ENCODE measurements around the gene MS4A5.
"Not testable (repeated sequence)": the region's sequence is repeated elsewhere in the genome, so short reads cannot be mapped to it uniquely, and the experiment has no call there.

The MS4A5 gene

DNA sequence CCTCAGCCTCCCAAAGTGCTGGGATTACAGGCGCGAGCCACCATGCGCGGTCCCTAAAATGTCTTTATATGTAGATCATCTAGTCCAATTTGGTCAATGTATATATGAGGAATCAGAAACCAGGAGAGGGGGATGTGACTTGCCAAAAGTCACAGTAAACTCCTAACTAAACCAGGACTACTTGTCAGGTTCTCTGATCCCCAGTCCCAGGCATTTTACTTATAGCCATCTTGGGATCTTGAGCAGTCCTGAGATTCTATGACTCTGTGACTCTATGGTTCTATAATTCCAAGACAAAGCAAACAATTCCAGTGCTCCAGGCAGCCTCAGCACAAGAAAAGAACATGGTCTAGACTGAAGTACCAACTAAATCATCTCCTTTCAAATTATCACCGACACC lies at the start of gene MS4A5:
Gene MS4A5 (plus strand): TSS at position 301 of the 400 bp plus-strand sequence. CDS start 103 bp downstream, outside the sequence.
- no peak for DNase-seq

GRCh38 chr11:60389279-60389910 lies 40.0 kb upstream of the MS4A5 start:
- DNase-seq, result no peak

DNA sequence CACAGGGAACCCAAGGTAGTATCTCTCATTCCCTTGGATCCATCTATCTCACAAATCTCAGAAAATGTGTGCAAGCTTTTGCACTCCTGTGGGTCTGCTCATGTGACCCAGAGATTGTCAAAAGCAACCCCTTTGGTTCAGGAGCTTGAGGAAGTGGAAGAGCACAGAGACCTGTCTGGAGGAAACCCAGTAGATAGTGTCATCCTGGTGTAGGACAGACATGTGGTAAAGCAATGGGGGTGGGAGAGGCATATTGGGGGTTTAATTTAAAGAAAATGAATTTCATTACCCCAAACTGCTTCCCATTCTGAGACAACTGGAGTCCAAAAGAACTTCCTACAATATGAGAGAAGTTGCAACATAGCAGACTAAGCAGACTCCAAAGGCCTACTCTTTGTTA lies 39.0 kb upstream of the MS4A5 start:
- DNase-seq, result no peak

DNA sequence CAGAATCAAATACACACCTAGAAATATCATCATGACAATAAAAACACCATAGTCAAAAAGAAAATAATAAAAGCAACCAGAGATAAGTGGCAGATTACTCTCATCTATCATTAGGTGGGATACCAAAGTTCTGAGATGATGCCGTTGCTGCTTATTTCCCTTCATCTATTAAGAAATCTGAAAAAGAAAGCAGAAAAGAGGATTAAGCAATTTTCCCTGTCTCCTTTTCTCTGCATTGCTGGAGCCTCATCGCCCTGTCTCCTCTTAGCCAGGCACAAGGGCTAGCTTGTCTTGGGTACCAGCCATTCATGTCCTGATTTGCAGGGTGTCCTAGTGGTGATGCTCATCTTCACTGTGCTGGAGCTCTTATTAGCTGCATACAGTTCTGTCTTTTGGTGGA lies 37.0 kb upstream of the MS4A5 start:
- DNase-seq, result no peak

- no peak for DNase-seq
Measured at GRCh38 chr11:60393016-60393415, 36.4 kb upstream of the MS4A5 start.

DNA sequence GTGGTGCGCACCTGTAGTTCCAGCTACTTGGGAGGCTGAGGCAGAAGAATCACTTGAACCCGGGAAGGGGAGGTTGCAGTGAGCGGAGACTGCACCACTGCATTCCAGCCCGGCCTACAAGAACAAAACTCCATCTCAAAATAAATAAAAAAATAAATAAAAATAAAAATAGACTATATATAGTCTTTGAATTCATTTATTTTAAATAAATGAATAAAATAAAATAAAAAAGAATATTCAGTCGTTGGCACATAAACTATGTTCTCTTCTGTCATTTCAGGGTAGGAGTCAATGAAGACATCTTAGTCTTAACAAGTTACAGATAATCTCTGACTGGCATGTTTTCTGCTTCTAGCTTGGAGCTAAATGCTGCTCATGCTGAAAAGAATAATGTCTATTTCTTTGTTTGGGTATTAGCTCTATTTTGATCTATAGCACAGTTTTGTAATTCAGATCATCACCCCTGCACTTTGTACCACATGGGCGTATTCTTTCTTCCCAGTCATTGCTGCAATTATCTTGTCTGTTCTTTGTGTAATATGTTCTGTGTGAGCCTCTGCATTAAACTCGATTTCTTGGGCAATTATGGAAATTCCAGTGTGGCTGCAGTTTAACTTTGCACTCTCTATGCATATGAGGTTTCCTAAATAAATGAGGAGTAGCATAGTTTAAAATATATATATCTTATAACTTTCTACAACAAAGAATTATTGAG lies 34.5 kb upstream of the MS4A5 start:
- no peak for DNase-seq

DNA sequence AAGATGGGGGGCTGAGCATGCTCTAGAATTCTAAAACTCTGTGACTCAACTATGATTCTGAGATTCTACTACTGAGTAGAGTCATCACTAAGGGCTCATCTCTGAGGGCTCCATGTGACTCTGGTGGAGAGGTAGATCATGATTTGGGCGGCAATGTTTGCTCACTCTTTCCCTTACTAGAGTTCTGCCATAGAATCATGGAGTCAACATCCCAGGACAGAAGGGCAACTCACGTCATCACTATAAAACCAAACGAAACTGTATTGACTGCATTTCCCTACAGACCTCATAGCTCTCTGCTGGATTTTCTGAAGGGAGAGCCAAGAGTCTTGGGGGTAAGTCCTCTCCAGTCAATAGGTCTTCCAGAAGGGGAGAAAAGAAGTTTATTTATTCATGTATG lies 33.0 kb upstream of the MS4A5 start, which contains the start of gene MS4A14:
Gene MS4A14 (plus strand): TSS at position 78 of the 400 bp plus-strand sequence. CDS start 120 bp downstream, at position 198.
- no peak for DNase-seq

- DNase-seq, result no peak
Measured at GRCh38 chr11:60396799-60397198, 32.6 kb upstream of the MS4A5 start.

DNA sequence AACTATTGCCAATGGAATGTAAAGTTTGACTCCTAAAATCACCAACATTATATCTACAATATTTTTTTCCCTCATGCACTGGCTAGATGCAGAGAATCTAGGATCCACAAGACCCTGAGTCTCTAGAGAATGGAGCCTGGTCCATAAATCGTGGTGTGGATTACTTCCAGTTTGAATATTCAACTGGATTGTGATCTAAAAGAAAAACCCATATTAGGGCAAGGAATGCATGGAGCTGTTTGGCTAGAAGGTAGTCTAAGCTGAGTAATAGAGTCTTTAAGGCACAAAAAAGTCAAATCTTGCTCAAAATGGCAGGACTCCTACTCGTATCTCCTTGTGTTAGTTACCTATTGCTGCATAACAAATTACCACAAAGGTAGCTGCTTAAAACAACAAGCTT lies 9.4 kb upstream of the MS4A5 start:
- no peak for DNase-seq

DNA sequence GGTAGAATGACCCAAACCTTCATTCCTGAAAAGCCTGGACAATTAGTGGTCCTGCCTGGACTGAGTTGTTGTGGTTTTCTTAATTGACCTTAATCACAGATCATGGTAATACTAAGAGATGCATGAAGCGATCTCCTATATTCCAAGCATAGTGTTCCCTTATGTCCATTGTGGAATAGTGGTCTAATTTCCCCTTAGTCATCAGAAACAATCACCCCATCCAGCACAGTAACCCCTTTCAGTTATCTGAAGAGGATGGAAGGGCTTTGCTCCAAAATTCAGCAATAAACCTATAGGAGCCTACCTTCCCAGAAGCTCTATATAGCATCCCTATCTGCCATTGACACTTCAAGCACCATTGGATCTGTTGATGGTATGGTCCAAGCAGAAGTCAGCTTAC lies 6.8 kb upstream of the MS4A5 start:
- no peak for DNase-seq

GRCh38 chr11:60428517-60428916 lies 855 bp upstream of the MS4A5 start:
- no peak for DNase-seq

- DNase-seq, result no peak
Measured at GRCh38 chr11:60431251-60431650, 1.9 kb downstream of the MS4A5 start.

- DNase-seq, result no peak
Measured at GRCh38 chr11:60433401-60433800, 4.0 kb downstream of the MS4A5 start.

DNA sequence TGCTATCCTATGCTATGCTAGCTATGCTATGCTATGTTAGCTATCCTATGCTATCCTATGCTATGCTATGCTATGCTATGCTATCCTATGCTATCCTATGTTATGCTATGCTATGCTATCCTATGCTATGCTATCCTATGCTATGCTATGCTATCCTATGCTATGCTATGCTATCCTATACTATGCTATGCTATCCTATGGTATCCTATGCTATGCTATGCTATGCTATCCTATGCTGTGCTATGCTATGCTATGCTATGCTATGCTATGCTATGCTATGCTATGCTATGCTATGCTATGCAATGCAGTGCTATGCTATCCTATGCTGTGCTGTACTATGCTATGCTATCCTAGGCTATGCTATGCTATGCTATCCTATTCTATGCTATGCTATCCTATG lies 17.7 kb downstream of the MS4A5 start:
- DNase-seq, result no peak

GRCh38 chr11:60447846-60448245 lies 18.5 kb downstream of the MS4A5 start:
- DNase-seq, result no peak

DNA sequence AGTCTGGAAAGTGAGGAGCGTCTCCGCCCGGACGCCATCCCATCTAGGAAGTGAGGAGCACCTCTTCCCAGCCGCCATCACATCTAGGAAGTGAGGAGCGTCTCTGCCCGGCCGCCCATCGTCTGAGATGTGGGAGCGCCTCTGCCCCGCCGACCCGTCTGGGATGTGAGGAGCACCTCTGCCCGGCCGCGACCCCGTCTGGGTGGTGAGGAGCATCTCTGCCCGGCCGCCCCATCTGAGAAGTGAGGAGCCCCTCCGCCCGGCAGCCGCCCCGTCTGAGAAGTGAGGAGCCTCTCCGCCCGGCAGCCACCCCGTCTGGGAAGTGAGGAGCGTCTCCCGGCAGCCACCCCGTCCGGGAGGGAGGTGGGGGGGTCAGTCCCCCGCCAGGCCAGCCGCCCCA lies 21.8 kb downstream of the MS4A5 start:
- DNase-seq, result not testable (repeated sequence)

DNA sequence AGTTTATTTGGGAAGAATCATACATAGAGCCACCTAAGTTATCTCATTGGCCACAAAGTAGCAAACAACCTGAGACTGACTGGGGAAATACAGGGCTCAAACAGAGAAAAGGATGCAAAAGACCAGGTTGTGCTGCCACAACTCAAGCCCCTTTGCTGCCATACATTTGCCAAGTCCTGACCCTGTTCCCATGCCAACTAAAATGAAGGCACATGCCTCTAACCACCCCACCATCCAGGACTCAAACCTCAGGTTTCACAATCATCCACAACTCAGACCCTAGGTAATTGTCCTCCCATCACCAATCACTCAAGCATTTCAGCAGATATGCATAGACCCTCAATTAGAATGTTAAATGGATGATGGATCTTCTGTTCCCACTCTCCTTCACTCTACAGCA lies 24.8 kb downstream of the MS4A5 start:
- no peak for DNase-seq

DNA sequence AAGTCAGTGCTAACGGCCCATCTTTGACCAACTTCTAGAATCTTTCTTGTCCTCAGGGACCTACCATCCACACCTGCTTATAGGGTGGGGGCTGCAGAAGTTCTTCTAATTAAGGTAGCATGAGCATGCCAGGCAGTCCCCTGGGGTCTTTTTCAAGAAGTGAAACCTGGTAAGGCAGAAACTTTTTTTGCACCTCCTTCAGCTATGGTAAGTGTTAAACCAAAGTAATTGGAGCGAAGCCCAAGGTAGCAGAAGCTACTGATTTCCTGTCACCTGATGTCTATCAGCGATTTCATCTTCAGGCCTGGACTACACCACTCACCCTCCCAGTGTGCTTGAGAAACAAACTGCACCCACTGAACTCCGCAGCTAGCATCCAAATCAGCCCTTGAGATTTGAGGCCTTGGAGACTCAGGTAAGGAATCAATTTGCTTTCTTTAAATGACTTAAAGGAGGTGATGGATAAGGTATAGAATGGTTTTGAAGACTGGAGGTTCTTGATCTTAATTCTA lies 26.2 kb downstream of the MS4A5 start, which contains the start of gene MS4A1:
Gene MS4A1 (plus strand): TSS at position 317 of the 512 bp plus-strand sequence. CDS start 6,528 bp downstream, outside the sequence.
- DNase-seq, result no peak

GRCh38 chr11:60457576-60457975 lies 28.2 kb downstream of the MS4A5 start:
- no peak for DNase-seq

- DNase-seq, result no peak
Measured at GRCh38 chr11:60459345-60459744, 30.0 kb downstream of the MS4A5 start.

DNA sequence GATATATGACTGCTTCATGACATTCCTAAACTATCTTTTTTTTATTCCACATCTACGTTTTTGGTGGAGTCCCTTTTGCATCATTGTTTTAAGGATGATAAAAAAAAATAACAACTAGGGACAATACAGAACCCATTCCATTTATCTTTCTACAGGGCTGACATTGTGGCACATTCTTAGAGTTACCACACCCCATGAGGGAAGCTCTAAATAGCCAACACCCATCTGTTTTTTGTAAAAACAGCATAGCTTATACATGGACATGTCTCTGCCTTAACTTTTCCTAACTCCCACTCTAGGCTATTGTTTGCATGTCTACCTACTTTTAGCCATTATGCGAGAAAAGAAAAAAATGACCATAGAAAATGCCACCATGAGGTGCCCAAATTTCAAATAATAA lies 39.5 kb downstream of the MS4A5 start:
- DNase-seq, result no peak

DNA sequence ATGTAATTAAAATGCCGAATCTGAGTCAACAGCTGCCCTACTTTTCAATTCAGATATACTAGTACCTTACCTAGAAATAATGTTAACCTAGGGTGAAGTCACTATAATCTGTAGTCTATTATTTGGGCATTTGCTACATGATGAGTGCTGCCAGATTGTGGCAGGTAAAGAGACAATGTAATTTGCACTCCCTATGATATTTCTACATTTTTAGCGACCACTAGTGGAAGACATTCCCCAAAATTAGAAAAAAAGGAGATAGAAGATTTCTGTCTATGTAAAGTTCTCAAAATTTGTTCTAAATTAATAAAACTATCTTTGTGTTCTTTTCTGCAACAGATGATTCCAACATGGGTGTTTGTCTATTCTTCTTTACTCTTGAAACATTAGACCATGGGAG lies 40.4 kb downstream of the MS4A5 start:
- DNase-seq, result no peak

DNA sequence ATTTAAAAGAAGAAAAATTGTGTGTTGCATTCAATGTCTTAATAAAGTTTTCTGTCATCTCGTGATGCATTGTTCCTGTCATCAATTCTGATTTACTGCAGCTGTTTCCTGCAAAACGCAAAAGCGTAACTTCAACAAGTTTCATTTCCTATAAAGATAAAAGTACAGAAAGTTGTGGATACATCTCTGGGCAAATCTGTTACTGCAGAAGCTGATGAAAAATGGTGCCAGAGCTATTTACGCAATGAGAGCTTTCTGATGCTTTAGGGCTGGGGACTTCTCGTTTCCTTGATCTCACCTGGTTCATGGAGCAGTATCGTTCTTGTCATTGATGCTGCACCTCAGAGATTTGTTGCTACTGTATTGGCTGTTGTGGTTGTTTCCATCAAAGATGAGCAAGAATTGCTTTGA lies 47.7 kb downstream of the MS4A5 start:
- no peak for DNase-seq

DNA sequence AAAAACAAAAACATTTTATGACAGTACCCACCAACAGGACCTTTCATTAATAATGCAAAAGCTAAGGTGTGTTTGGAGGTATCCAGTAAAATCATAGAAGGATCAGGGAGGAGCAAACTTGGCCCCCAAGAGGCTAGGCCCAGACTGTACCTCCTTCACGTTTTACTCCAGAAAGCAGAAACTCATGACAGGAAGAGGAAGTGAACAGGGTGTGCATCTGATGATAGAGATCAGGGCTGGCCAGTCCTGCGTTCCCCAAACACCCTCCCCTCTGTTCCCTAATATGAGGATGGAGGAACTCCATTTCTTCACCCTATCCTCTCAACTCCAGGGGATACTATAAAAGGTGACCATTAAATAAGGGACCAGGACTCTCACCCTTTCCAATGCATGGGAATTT lies 53.0 kb downstream of the MS4A5 start:
- DNase-seq, result no peak

Measured in stimulated activated CD4-positive, alpha-beta T cell treated with anti-CD3 and anti-CD28 coated beads, Interleukin-2, amount 100 ng/mL, for 24 hours (primary cell).